ENCODE data around the gene RNF13. TPM values are rescaled to one million over a fixed set of nuclear protein-coding genes. Genes with fewer than 3 reads are reported as not detected.
A peak's percentile ranks its signal among the peaks of the same experiment; 100 is the strongest.

RNF13 gene
- total RNA-seq (10 to 100 TPM; 63.3 to 68.2 TPM), polyA plus RNA-seq (100 to 1,000 TPM; 129 to 136 TPM)

- ChIA-PET CTCF (ENCODE audit: partially characterized antibody) (interaction anchor here (1.5 kb wide), 1 partner anchor 61 kb away, joined by 5 read pairs; no protein-coding TSS in a partner anchor), POLR2A (ENCODE audit: partially characterized antibody) (interaction anchor here (1.6 to 2.7 kb wide), 3 partner anchors 61 to 951 kb away, joined by 4 to 27 read pairs (median 7); partner anchors contain the start of gene COMMD2)
- Histone ChIP-seq H3K36me3 (ENCODE audit: insufficient read depth, low read length) (no peaks in the 10 kb centered on the region), H3K4me1 (ENCODE audit: insufficient read depth, low read length) (peaks cover 42% of the 10 kb centered on the region), H3K4me3 (ENCODE audit: low read length in 2 of 2) (peak within 1 kb of the TSS; percentile 91 to 92), H3K27me3 (ENCODE audit: insufficient read depth, low read length) (no peaks in the 10 kb centered on the region), H3K9me3 (ENCODE audit: control insufficient read depth in 1 of 2, low read length in 2 of 2) (no peaks in the 10 kb centered on the region), H3K27ac (ENCODE audit: low read depth, low read length) (peak within 1 kb of the TSS; percentile 88)
- peak within 1 kb of the TSS; percentile 99 to 100 (median 100) for H3K4me3 Mint-ChIP-seq
- peaks cover 2 to 4% of the 10 kb centered on the region in 2 donors for H3K27me3 Mint-ChIP-seq
- H3K27ac Mint-ChIP-seq = peak within 1 kb of the TSS; percentile 96 to 100 (median 99)
- intact Hi-C loops (cut with micrococcal nuclease) = loop anchor here (1.0 to 10.0 kb wide), 6 partner anchors 60 to 950 kb away; partner anchors contain the start of genes COMMD2, EIF2A, PFN2 and SELENOT
- peak; percentile 90 to 94 (median 91) for DNase-seq
- H3K4me1 Mint-ChIP-seq = peaks cover 34 to 63% (median 45%) of the 10 kb centered on the region in 4 donors
- no peaks in the 10 kb centered on the region for H3K9me3 Mint-ChIP-seq
- peaks cover 0 to 18% of the 10 kb centered on the region in 2 donors for H3K36me3 Mint-ChIP-seq
Measured at GRCh38 chr3:149812606-149813366, at the start of gene RNF13. TSS of gene RNF13 (plus strand) at chr3:149813215. CDS start at chr3:149846027, 32,812 bp downstream.

- ChIA-PET POLR2A (ENCODE audit: partially characterized antibody) (no interaction called here), CTCF (ENCODE audit: partially characterized antibody) (interaction anchor here (1.0 to 5.5 kb wide), 3 partner anchors 8 to 45 kb away, joined by 3 to 34 read pairs (median 8); partner anchors contain the start of gene COMMD2)
- no peaks in the 10 kb centered on the region for H3K4me1 Mint-ChIP-seq
- no peaks in the 10 kb centered on the region for H3K9me3 ChIP-seq (ENCODE audit: control insufficient read depth in 1 of 2, low read length in 2 of 2)
- H3K36me3 Mint-ChIP-seq = no peaks in the 10 kb centered on the region
- intact Hi-C loops (cut with micrococcal nuclease) = no loop called here
- no peak overlapping the region for H3K27ac Mint-ChIP-seq
- H3K4me1 ChIP-seq (ENCODE audit: insufficient read depth, low read length) = no peaks in the 10 kb centered on the region
- H3K4me3 ChIP-seq (ENCODE audit: low read length in 2 of 2) = no peak overlapping the region
- H3K27me3 ChIP-seq (ENCODE audit: insufficient read depth, low read length) = peaks cover 14% of the 10 kb centered on the region
- no peaks in the 10 kb centered on the region for H3K9me3 Mint-ChIP-seq
- DNase-seq = no peak
- H3K27ac ChIP-seq (ENCODE audit: low read depth, low read length) = no peak overlapping the region
- H3K27me3 Mint-ChIP-seq = peaks cover 16 to 21% of the 10 kb centered on the region in 2 donors
- H3K36me3 ChIP-seq (ENCODE audit: insufficient read depth, low read length) = no peaks in the 10 kb centered on the region
- H3K4me3 Mint-ChIP-seq = no peak overlapping the region
Measured at GRCh38 chr3:149763565-149764195, 49.3 kb upstream of the RNF13 start.

- no peaks in the 10 kb centered on the region for H3K36me3 ChIP-seq (ENCODE audit: insufficient read depth, low read length)
- H3K27me3 ChIP-seq (ENCODE audit: insufficient read depth, low read length) = peaks cover 14% of the 10 kb centered on the region
- H3K4me3 ChIP-seq (ENCODE audit: low read length in 2 of 2) = no peak overlapping the region
- H3K4me1 ChIP-seq (ENCODE audit: insufficient read depth, low read length) = no peaks in the 10 kb centered on the region
- no peaks in the 10 kb centered on the region for H3K4me1 Mint-ChIP-seq
- no peaks in the 10 kb centered on the region for H3K9me3 ChIP-seq (ENCODE audit: control insufficient read depth in 1 of 2, low read length in 2 of 2)
- peaks cover 15 to 18% of the 10 kb centered on the region in 2 donors for H3K27me3 Mint-ChIP-seq
- DNase-seq = no peak
- no peak overlapping the region for H3K4me3 Mint-ChIP-seq
- no peaks in the 10 kb centered on the region for H3K36me3 Mint-ChIP-seq
- intact Hi-C loops (cut with micrococcal nuclease) = no loop called here
- no peak overlapping the region for H3K27ac Mint-ChIP-seq
- H3K27ac ChIP-seq (ENCODE audit: low read depth, low read length) = no peak overlapping the region
- ChIA-PET POLR2A (ENCODE audit: partially characterized antibody) (no interaction called here), CTCF (ENCODE audit: partially characterized antibody) (interaction anchor here (2.1 to 5.5 kb wide), 3 partner anchors 7 to 44 kb away, joined by 6 to 37 read pairs (median 34); partner anchors contain the start of gene COMMD2)
- no peaks in the 10 kb centered on the region for H3K9me3 Mint-ChIP-seq
Measured at GRCh38 chr3:149764302-149764701, 48.7 kb upstream of the RNF13 start.

GRCh38 chr3:149765762-149766334 lies 47.2 kb upstream of the RNF13 start:
- Histone ChIP-seq H3K9me3 (ENCODE audit: control insufficient read depth in 1 of 2, low read length in 2 of 2) (no peaks in the 10 kb centered on the region), H3K4me3 (ENCODE audit: low read length in 2 of 2) (no peak overlapping the region), H3K4me1 (ENCODE audit: insufficient read depth, low read length) (no peaks in the 10 kb centered on the region), H3K36me3 (ENCODE audit: insufficient read depth, low read length) (no peaks in the 10 kb centered on the region), H3K27me3 (ENCODE audit: insufficient read depth, low read length) (peaks cover 14% of the 10 kb centered on the region), H3K27ac (ENCODE audit: low read depth, low read length) (no peak overlapping the region)
- H3K27ac Mint-ChIP-seq = no peak overlapping the region
- no peak for DNase-seq
- no peaks in the 10 kb centered on the region for H3K4me1 Mint-ChIP-seq
- H3K27me3 Mint-ChIP-seq = peaks cover 13 to 14% of the 10 kb centered on the region in 2 donors
- intact Hi-C loops (cut with micrococcal nuclease) = no loop called here
- POLR2A ChIA-PET (ENCODE audit: partially characterized antibody) = interaction anchor here (1.8 kb wide), 1 partner anchor 43 kb away, joined by 6 read pairs; no protein-coding TSS in a partner anchor
- CTCF ChIA-PET (ENCODE audit: partially characterized antibody) = interaction anchor here (1.1 to 4.6 kb wide), 6 partner anchors 8 to 53 kb away, joined by 4 to 37 read pairs (median 6); partner anchors contain the start of gene COMMD2
- no peaks in the 10 kb centered on the region for H3K9me3 Mint-ChIP-seq
- no peak overlapping the region for H3K4me3 Mint-ChIP-seq
- H3K36me3 Mint-ChIP-seq = no peaks in the 10 kb centered on the region

- intact Hi-C loops (cut with micrococcal nuclease) = no loop called here
Measured at GRCh38 chr3:149767720-149768119, 45.3 kb upstream of the RNF13 start.

GRCh38 chr3:149768704-149769103 lies 44.3 kb upstream of the RNF13 start:
- Histone ChIP-seq H3K4me1 (ENCODE audit: insufficient read depth, low read length) (no peaks in the 10 kb centered on the region), H3K4me3 (ENCODE audit: low read length in 2 of 2) (no peak overlapping the region), H3K27me3 (ENCODE audit: insufficient read depth, low read length) (peaks cover 7% of the 10 kb centered on the region), H3K27ac (ENCODE audit: low read depth, low read length) (no peak overlapping the region), H3K36me3 (ENCODE audit: insufficient read depth, low read length) (no peaks in the 10 kb centered on the region), H3K9me3 (ENCODE audit: control insufficient read depth in 1 of 2, low read length in 2 of 2) (no peaks in the 10 kb centered on the region)
- peaks cover 9 to 17% of the 10 kb centered on the region in 2 donors for H3K27me3 Mint-ChIP-seq
- ChIA-PET POLR2A (ENCODE audit: partially characterized antibody) (no interaction called here), CTCF (ENCODE audit: partially characterized antibody) (interaction anchor here (1.0 to 4.6 kb wide), 4 partner anchors 9 to 199 kb away, joined by 3 to 37 read pairs (median 18); no protein-coding TSS in a partner anchor)
- H3K36me3 Mint-ChIP-seq = no peaks in the 10 kb centered on the region
- H3K4me3 Mint-ChIP-seq = no peak overlapping the region
- no peaks in the 10 kb centered on the region for H3K9me3 Mint-ChIP-seq
- H3K27ac Mint-ChIP-seq = no peak overlapping the region
- intact Hi-C loops (cut with micrococcal nuclease) = no loop called here
- no peaks in the 10 kb centered on the region for H3K4me1 Mint-ChIP-seq
- no peak for DNase-seq

More at GRCh38 chr3:149767720-149768119, 45.3 kb upstream of the RNF13 start:
- Mint-ChIP-seq H3K9me3 (no peaks in the 10 kb centered on the region), H3K27me3 (peaks cover 9 to 17% of the 10 kb centered on the region in 2 donors), H3K36me3 (no peaks in the 10 kb centered on the region), H3K4me3 (no peak overlapping the region), H3K4me1 (no peaks in the 10 kb centered on the region), H3K27ac (no peak overlapping the region)
- no peaks in the 10 kb centered on the region for H3K4me1 ChIP-seq (ENCODE audit: insufficient read depth, low read length)
- ChIA-PET POLR2A (ENCODE audit: partially characterized antibody) (interaction anchor here (0.8 kb wide), 1 partner anchor 15 kb away, joined by 3 read pairs; the partner anchor contains the start of gene COMMD2), CTCF (ENCODE audit: partially characterized antibody) (interaction anchor here (0.9 to 4.6 kb wide), 4 partner anchors 7 to 41 kb away, joined by 3 to 37 read pairs (median 3); partner anchors contain the start of gene COMMD2)
- no peak overlapping the region for H3K4me3 ChIP-seq (ENCODE audit: low read length in 2 of 2)
- H3K36me3 ChIP-seq (ENCODE audit: insufficient read depth, low read length) = no peaks in the 10 kb centered on the region
- DNase-seq = no peak
- H3K27ac ChIP-seq (ENCODE audit: low read depth, low read length) = no peak overlapping the region
- H3K27me3 ChIP-seq (ENCODE audit: insufficient read depth, low read length) = peaks cover 11% of the 10 kb centered on the region
- H3K9me3 ChIP-seq (ENCODE audit: control insufficient read depth in 1 of 2, low read length in 2 of 2) = no peaks in the 10 kb centered on the region

Measured in CD4-positive, alpha-beta memory T cell (primary cell).